OCI-LY7 (cell line): ENCODE results near the gene CPNE2.

ENCODE experiments used
- EZH2phosphoT487 ChIP-seq: fragments of 200-600 bp; sonication (generic); IDR thresholded peaks from 2 replicates; pipeline ENCODE4 v1.6.1; 2018; ENCODE audit warnings: low read depth, borderline replicate concordance, mild to moderate bottlenecking, mixed run types, antibody characterized with exemption, low read length, moderate library complexity, mixed read lengths
- TF ChIP-seq, protein P1 (sequence below): fragments of 200-600 bp; sonication (generic); conservative IDR thresholded peaks from 2 replicates; pipeline ENCODE4 v1.5.1; 2014; ENCODE audit warnings: mild to moderate bottlenecking, antibody characterized with exemption, low read length, moderate library complexity, mixed read lengths

DNA sequence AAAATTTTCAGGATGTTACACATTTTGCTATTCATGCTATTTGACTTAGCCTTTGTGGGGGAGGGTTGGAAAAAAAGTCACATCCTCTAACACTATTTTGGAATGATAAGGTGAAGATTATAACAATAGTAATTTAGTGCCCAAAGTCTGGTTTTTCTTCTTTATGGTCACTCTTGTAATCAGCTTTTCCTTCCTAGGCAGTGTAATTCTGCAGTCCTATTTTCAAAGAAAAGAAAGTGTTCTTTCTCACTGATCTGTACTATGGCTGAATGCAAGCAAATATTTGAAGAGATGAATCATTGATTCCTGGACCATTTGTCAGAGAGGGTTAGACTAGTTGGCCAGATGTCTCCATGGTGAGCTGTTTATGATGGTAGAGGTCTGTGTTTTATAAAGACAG, 102.1 kb downstream of the CPNE2 start:
- TF ChIP-seq, protein P1, sequence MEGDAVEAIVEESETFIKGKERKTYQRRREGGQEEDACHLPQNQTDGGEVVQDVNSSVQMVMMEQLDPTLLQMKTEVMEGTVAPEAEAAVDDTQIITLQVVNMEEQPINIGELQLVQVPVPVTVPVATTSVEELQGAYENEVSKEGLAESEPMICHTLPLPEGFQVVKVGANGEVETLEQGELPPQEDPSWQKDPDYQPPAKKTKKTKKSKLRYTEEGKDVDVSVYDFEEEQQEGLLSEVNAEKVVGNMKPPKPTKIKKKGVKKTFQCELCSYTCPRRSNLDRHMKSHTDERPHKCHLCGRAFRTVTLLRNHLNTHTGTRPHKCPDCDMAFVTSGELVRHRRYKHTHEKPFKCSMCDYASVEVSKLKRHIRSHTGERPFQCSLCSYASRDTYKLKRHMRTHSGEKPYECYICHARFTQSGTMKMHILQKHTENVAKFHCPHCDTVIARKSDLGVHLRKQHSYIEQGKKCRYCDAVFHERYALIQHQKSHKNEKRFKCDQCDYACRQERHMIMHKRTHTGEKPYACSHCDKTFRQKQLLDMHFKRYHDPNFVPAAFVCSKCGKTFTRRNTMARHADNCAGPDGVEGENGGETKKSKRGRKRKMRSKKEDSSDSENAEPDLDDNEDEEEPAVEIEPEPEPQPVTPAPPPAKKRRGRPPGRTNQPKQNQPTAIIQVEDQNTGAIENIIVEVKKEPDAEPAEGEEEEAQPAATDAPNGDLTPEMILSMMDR: no peak
- no peak for TF ChIP-seq EZH2phosphoT487
